Activated CD4-positive, alpha-beta T cell treated with anti-CD3 and anti-CD28 coated beads, Interleukin-2, amount 50 U/mL, for 48 hours (primary cell): ENCODE results near the gene SPEF2.

Experiments used
- DNase-seq, 2 experiments: peaks; one replicate each; pipeline ENCODE4 v3.0.0-alpha.2; 2020

SPEF2 gene

GRCh38 chr5:35735718-35736117 is 118.1 kb downstream of the SPEF2 start:
- no peak for DNase-seq

GRCh38 chr5:35736280-35736679 is 118.6 kb downstream of the SPEF2 start:
- peak in 1 of 2 experiments; percentile 19 for DNase-seq

DNA sequence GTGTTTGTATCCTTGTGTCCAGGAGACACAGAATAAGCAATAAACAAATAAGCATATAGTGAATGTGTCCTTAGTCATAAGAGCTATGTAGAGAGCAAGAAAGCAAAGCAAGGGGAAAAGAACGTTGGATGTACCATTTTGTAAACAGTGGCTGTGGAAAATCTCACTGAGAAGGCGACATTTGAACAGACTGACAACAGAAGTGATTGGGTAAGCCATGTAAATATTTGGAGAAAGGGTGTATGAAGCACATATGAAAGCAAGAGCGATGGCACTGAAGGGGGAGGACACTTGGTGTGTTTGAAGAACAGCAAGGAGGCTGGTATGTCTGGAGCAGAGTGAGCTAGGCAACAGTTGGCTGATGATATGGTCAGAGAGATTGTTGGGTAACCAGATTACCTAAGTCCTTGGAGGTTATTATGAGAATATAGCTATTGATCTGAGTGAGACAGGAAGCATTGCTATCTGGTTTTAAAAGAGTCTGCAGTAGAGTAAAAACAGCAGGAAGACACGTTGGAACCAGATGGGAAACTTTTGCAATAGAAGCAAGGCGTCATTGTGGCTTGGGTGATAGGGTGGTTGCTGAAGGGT is 123.6 kb downstream of the SPEF2 start:
- DNase-seq: no peak

DNA sequence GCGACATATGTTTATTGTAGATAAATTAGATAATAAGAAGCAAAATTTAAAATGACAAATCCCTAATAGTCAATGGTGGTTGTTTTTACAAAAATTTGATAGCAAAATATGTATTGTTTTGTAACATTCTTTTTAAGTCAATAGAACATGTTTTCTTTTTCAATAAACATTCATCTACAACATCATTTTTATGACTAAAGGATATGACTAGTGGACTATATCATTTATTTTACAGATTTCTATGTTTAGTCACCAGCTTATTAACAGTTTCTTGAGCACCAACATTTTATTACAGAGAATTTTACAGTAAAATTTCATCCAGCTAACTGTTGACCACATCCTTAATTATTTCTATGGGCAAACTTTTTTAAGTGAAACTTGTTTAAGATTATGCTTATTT is 124.3 kb downstream of the SPEF2 start:
- no peak for DNase-seq

DNA sequence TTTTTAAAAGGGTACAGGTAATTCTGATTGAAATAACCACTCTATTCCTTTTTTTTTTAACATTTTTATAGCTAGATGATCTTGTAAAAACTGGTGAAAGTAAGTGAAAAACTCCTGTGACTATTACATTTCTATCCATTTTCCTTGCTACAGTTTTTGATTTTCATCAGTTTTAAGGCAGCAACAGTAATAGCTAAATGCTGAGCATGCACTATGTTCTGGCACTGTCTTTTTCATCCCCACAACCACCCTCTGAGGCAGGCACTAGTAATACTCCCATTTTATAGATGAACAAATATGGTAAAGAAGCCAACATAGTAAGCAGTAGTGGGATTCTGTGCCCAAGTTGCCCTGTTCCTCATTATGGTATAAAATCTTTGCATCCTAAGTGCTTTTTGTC is 126.0 kb downstream of the SPEF2 start:
- no peak for DNase-seq

DNA sequence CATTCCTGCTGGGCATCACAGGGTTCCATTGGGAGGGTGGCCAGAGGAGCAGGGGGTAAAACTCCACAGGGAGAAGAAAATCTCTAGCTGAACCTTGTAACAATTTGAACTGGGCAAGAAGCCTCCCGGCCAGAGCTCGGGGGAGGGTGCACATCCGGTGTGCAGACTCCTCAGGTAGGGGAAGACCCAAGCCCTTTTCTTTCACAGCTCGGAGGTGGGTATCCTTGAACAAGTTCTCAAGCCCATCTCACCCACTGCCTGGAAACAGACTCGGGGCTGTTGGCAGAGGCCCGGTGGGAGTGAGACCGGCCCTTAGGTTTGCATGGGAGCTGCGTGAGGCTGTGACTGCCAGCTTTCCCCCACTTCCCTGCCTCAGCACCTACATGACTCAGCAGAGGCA is 127.5 kb downstream of the SPEF2 start:
- no peak for DNase-seq

- no peak for DNase-seq
Measured at GRCh38 chr5:35745660-35746059, 128.0 kb downstream of the SPEF2 start.

DNA sequence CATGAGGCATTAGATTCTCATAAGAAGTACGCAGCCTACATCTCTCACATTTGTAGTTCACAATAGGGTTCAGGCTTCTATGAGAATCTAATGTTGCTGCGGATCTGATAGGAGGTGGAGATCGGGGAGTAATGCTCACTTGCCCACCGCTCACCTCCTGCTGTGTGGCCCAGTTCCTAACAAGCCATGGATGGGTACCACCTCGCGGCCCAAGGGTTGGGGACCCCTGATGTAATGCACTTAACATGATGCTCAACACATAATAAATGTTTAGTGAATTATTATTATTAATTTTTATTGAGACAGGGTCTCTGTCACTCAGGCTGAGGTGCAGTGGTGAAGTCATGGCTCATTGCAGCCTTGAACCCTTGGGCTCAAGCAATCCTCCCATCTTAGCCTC is 134.3 kb downstream of the SPEF2 start:
- DNase-seq: no peak

DNA sequence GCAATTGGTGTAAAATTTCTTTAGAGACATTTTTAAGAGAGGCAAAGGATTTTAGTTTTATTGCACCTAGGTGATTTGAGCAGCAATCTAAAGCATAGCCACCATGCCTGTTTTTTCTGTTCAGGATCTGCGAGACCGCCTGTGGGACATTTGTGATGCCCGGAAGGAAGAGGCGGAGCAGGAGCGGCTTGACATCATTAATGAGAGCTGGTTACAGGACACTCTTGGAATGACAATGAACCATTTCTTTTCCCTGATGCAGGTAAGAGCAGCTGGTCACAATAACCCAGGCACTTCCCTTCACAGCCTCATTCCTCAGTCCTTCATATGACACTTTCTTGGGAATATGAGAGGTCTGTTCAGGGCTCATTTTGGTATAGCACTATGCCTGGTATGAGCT is 135.8 kb downstream of the SPEF2 start:
- no peak for DNase-seq

GRCh38 chr5:35754481-35754880 is 136.8 kb downstream of the SPEF2 start:
- DNase-seq: no peak

DNA sequence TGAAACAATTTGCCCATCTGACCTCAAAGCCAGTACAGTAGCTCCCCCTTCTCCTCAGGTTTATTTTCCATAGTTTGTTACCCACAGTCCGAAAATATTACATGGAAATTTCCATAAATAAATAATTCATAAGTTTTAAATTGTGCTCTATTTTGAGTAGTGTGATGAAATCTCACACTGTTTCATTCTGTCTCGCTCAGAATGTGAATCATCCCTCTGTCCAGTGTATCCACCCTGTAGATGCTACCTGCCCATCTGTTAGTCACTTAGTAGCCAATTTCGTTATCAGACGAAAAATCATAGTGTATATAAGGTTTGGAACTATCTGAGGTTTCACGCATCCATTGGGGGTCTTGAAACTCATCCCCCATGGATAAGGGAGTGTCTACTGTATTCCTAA is 138.3 kb downstream of the SPEF2 start:
- DNase-seq: no peak

DNA sequence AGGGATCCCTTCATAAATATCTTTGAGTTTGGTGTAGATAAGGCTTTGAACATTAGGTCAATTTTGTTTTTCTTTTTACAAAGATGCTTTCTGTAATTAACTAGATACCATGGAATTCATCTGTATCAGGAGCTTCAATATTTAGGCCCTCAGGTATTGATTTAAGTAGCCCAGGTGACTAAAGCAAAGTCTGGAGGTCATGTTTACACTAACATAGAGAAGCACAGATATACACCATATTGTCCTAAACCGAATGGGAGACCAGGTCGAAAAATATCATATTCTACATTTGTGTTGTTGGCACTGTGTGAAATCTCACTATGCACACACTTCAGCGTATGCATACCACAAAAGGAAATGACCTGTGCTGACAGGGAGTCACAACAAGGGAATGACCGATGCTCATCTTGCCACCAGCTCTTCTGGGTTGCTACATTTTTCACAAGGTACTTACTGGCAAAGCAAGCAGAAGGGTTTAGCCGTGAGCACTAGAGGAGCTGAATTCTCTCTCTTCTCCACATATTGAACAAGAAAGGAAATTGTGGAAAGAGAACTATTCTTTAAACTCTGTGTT is 140.6 kb downstream of the SPEF2 start:
- no peak for DNase-seq

- DNase-seq: no peak
Measured at GRCh38 chr5:35761541-35761940, 143.9 kb downstream of the SPEF2 start.

- no peak for DNase-seq
Measured at GRCh38 chr5:35762368-35762767, 144.7 kb downstream of the SPEF2 start.

DNA sequence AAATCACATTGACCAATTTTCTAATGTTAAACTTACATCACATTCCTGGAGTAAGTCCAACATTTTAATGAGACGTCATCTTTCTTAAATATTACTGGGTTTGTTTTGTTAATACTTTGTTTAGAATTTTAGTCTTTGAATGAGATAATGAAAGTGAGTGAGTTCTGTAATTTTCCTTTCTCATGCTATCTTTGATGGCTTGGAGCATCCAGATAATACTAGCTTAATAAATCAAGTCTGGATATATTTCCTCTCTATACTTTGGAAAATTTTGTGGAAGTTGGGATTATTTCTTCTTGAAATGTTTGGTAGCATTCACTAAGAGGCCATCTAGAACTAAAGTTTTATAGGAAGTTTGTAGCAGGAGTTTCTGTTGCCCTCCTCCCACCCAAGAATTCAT is 148.3 kb downstream of the SPEF2 start:
- DNase-seq: no peak

DNA sequence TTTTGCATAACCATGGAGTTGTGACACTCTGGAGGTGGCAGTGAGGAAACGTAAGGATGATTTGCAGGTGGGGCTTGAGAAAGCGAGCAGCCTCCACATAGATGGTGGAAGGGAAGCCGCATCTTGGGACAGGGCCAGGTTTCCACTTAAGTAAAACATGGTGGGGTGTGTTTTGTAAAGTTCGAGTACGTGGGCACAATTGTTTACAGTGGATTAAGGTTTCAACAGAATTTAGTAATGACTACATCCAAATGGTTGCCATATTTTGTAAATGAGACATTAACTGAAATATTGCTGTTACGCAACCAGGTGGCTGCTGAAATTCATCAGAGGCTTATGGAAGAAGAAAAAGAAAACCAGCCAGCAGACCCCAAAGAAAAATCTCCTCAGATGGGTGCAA is 153.6 kb downstream of the SPEF2 start:
- no peak for DNase-seq

GRCh38 chr5:35771839-35772238 is 154.2 kb downstream of the SPEF2 start:
- DNase-seq: no peak

DNA sequence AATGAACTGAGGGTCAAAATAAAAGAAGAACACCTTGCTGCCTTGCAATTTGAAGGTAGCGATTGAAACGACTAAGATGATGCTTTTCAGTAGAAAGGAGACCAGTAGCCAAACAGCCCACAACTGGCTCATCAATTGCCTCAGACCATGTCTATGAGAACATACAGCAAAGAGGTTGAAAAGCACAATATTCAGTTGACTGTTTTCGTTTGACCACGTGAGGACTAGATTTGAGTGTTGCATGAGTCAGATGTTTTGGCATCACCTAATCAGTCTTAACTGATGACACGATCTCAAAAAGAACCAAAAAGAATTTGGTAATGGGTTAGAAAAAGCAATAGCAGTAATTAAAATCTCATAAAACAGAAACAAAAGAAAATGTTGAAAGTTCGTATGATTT is 156.3 kb downstream of the SPEF2 start:
- DNase-seq: no peak

DNA sequence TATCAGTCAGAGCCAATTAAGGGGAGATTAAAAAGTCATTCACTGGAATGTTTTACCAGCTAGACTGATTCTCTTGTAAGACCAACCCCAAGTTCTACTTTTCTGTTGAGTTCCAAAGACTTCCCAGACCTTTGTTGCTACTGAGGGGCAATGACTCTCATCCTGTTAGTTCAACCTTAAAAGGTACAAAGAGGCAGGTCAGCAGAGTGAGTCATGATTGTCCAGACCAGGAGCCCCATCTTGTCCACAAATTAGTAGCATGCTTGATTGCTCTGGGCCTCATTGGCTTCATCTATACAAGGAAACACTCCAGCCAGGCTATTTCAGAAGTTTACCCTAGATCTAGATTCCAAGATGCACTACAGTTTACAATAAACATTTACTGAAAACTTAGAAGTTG is 159.1 kb downstream of the SPEF2 start:
- no peak for DNase-seq

GRCh38 chr5:35777358-35778087 is 159.9 kb downstream of the SPEF2 start:
- DNase-seq: peak; percentile 70 to 84

DNA sequence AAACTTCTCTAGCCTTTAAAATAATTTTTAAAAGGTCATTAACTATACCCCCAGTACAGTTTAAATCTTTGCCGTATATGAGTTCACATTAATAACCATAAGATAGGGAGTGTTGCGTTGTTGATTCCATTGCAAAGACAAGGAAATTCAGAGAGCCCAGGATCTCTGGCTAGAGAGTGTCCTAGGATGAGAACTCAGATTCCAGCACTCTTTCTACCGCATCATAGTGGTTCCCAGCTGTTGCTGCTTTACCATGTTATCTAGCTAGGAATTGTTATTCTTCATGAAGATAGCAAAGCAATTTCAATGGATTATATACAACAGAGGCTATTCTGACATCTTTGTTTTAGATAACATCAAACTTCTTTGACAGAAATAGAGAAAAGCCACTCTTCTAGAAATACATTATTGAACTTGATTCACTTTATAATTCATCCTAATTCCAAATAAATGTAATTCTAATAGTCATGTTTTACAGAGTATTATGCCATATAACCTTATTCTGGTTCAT is 160.7 kb downstream of the SPEF2 start:
- DNase-seq: no peak

DNA sequence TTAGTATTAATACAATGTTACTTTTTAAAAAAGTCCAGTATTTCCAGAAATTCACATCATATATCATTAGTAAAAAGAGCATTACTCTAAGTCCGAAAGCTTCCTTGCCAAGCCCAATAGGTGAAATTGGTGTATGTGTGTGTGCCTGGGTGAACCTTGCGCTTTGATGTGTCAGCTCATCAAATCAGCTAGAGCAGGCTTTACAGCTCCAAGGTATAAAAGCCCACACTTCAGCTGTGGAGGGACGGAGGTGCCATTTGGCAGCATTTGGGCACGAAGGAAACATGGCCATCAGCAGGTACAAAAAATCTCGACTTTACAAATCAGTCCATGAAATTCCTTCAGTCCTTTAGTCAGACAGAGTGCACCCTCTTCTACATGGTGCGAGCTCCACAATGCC is 162.6 kb downstream of the SPEF2 start:
- DNase-seq: peak; percentile 54 to 67

DNA sequence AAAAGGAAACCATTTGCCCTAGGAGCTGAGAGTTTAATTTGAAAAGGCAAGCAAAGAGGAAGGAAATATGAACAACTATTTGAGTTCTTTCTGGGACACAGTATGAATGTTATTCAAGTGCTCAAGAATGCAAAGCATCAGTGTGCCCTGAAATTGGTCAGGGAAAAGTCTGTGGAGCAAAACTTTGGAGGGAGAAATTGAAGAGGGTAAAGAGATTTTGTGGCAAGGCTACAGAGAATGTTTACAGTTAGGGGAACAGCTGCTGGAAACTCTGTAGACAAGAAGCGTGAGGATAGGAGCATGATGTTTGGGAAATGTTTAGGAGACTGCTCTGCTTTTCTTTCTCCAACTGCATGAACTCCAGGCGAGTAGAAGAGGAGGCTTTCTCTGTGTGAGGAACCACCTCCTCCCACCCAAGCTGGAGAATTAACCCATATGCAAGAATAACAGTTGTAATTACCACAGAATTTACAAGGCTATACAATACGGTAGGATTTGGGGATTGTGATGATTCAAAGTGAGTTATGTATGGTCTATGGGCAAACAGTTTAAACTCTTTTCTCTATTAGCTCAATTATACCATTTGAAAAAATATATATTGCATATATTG is 163.6 kb downstream of the SPEF2 start:
- no peak for DNase-seq

GRCh38 chr5:35783551-35783950 is 165.9 kb downstream of the SPEF2 start:
- DNase-seq: no peak
